HG02571 (cell line): ENCODE data around the gene PVALEF.

Experiments
- ATAC-seq: cut with Tn5 transposase; IDR thresholded peaks from one replicate; pipeline ENCODE4 v1.9.1; 2021; ENCODE audit warnings: mild to moderate bottlenecking, moderate library complexity; ENCODE audit not compliant: unreplicated experiment

The PVALEF gene

GRCh38 chr17:81165246-81166032 is at the start of gene PVALEF:
PVALEF (plus strand) TSS chr17:81165507; CDS start chr17:81181227, 15,720 bp downstream.
- no peak for ATAC-seq

GRCh38 chr17:81115749-81116464 is 49.4 kb upstream of the PVALEF start:
- no peak for ATAC-seq

- no peak for ATAC-seq
Measured at GRCh38 chr17:81116704-81117103, 48.6 kb upstream of the PVALEF start.

- ATAC-seq: no peak
Measured at GRCh38 chr17:81117672-81118198, 47.6 kb upstream of the PVALEF start.

GRCh38 chr17:81118308-81119221 is 46.7 kb upstream of the PVALEF start:
- ATAC-seq: no peak

GRCh38 chr17:81119223-81120148 is 45.8 kb upstream of the PVALEF start:
- ATAC-seq: no peak

- ATAC-seq: no peak
Measured at GRCh38 chr17:81120149-81120484, 45.2 kb upstream of the PVALEF start.

GRCh38 chr17:81120695-81121621 is 44.3 kb upstream of the PVALEF start:
- no peak for ATAC-seq

GRCh38 chr17:81121841-81122733 is 43.2 kb upstream of the PVALEF start:
- no peak for ATAC-seq

GRCh38 chr17:81123052-81124048 is 42.0 kb upstream of the PVALEF start:
- ATAC-seq: no peak

- ATAC-seq: no peak
Measured at GRCh38 chr17:81124377-81124776, 40.9 kb upstream of the PVALEF start.

GRCh38 chr17:81125573-81126081 is 39.7 kb upstream of the PVALEF start:
- no peak for ATAC-seq

- no peak for ATAC-seq
Measured at GRCh38 chr17:81126281-81127132, 38.8 kb upstream of the PVALEF start.

GRCh38 chr17:81127133-81127455 is 38.2 kb upstream of the PVALEF start:
- no peak for ATAC-seq

- no peak for ATAC-seq
Measured at GRCh38 chr17:81127526-81128177, 37.7 kb upstream of the PVALEF start.
